8988T (cell line): ENCODE results near the gene MCC.

Experiments used
- DNase-seq: peaks from one replicate; pipeline ENCODE4 v3.0.0; 2011

Gene MCC

DNA sequence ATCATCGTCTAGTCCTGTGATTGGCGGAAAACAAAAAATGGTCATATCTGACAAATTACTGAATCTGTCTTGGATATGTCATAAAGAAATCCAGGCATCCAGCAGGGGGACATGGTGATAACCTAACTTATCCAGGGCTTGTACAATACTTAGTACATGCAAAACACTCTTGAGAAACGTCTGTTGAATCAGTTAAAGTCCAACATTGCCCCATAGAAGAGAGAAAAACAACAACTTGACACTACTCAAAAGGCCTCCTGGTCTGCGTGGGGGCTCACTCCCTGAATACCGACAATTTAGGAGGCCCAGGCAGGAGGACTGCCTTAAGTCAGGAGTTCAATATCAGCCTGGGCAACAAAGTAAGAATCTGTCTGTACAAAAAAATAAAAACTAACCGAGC is 294.1 kb downstream of the MCC start:
- DNase-seq: no peak

DNA sequence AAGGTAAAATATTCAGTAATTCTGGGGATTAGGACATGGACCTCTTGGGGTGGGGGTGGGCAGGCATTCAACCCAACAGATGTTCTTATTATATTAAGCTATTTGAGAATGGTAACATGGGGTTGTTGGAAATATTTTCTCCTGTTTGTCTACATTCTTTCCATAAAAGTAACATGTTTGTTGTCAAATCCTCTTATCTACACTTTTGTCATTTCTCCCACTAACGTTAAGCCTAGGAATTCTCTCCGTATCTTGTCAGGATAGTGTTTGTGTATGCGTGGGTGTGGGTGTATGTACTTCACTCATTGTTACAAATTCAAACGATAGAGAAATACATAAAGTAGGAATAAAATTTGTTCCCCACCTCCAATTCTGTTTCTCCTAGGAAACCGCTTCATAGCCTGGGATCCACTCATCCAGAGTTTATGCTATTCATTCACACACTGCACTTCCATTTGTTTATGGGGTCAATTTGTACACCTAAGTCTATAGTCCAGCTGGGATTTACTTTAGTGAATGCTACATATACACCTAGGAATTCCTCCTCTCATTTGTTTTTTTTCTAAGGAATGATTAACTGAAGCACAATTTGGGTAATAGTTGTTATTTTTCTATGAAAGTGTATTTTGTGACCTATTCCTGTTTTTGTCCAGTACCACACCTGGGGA is 294.8 kb downstream of the MCC start:
- DNase-seq: no peak

DNA sequence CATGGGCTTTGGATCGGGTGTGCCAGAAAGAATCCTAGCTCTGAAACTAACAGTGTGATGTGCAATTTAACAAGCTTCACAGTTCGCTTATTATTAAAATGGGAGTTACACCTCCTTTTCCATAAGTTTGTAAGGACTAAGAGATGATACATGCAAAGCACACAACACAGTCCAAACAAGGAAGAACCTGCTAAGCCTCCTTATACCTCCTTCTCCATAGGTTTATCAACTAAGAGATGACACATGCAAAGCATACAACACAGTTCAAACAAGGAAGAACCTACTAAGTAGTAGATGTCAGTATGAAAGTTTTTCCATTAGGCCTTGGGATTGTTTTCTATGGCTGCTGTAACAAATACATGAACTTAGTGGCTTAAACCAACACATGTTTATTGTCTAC is 295.7 kb downstream of the MCC start:
- no peak for DNase-seq

DNA sequence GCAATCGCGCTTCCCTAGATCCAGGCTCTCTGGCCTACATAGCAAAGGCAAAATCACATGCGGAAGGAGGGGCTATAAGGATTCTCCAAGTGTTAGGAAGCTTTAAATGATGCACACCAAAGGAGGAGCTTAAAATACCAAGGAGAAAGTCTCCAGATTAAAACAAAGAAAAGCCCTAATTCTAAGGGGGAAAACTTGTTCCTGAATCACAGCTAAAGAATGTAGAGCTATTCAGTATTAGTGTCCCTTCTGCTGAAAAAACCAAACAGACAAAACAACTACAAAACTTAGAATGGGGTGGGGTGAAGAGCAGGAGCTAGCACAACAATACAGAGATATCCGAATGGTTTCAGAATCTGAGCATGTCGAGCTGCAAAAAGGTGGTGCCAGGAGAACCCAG is 297.9 kb downstream of the MCC start:
- no peak for DNase-seq

DNA sequence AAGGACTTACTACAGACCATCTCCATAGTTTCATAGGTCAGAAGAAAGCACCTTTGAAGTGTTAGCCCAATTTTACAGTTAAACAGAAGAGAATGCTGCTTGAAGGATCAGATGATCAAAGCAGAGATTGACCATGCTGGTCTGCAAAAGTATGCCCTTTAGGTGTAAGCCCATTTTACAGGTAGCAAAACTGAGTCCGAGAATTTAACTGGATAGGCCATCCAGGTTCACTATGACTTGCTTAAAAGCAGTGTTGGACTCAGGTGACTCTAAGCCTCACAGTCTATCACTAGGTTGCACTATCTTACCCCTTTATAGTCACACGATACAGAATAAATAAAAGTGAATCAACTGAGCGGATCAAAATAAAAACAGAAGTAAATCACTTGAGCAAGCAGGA is 299.0 kb downstream of the MCC start:
- DNase-seq: no peak

DNA sequence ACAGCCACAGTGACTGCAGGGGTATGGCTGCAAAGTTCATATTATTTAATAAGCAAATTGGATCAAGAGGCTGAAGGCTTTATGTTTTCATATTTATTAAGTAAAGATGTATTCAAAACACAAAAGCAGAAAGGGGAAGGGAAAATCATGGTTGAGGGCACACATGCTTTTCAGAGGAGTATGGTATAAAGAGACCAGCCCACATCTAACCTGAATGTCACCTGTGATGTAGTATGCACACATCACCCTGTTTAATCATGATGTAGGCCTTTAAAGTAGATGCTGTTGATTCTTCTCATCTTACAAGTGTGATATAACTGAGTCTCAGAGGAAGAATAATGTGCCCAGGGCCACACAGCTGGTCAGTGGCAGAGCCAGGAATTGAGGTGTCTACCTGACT is 299.8 kb downstream of the MCC start:
- no peak for DNase-seq

DNA sequence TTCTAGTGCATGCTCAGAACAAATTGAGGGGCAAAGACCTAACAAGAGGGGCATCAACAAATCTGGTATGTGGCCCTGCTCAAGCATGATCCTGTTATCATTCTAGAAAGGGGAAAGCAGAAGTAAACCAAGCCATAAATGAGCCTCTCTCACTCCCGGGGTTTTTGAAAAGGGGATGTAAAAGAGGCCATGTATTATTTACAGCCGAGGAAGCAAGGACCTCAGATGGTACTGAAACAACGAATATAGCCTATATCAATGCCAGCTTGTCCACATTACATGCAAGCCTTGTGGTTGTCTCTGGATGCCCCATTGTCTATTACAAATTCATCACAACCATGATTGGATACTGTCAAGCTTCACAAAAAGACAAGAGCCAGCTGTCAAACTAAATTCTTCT is 300.3 kb downstream of the MCC start:
- DNase-seq: no peak

DNA sequence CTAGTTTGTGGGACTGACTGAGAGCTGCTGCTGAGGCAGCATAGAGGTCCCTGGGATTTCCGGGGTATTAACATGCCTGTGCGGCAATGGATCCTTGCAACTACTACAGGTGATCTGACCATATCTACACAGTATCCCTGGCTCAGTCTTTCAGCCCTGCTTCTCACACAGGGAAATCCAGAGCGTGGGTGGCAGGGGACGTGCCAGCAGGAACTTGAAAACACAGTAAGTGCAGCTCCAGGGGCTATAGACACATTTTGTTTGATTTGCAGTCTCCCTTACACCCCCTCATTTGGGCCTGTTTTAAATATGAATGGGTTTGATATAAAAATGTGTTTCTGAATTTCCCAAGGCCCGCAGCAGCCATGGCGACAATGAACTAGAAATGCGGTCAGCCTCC is 302.2 kb downstream of the MCC start:
- no peak for DNase-seq

DNA sequence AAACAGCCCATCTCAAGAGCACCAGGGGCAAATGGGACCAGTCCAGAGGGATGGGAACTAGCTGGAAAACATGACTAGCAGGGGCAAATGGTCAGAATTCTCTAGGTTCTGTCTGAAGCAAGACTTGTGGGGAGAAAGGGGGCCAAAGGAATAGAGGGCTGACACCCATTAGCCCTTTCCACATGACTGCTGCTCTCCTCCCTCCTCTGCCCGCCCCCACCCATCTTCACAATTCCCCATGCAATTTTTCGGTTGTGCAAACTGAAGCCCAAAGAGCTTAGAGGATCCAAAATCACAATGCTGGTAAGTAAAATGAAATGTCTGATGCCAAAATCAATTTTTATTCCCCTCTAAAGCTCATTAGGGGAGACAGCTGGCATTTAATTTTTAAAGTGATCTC is 304.6 kb downstream of the MCC start:
- no peak for DNase-seq

DNA sequence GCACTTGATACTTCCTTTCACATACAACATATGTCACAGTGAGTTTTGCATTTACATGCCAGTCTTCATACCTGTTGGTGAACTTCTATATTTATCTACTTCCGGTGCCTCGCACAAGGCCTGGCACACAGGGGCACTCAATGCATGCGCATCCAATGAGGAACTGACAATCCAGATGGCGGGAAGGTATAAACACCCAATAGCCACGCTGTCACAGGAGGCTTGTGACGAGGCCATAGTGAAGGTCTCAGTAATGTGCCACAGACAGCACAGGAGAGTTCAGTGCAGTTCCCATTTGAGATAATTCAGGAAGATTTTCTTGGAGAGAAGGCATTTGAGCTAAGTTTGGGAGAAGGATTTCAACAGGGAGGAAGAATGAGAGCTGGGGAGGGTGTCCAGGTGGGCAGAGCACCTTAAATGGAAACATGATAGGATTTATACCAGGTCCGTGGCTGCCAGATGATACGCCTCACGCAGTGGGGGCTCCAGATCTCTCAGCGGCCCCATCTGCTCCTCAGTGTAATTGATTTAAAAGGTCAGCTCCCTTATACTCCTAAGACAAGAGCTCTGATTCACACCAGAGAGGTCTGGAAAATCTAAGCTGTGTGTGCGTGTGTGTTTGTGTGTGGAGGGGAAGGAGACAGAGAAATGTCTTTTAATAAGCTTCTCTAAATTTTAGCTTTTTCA is 305.5 kb downstream of the MCC start:
- no peak for DNase-seq

DNA sequence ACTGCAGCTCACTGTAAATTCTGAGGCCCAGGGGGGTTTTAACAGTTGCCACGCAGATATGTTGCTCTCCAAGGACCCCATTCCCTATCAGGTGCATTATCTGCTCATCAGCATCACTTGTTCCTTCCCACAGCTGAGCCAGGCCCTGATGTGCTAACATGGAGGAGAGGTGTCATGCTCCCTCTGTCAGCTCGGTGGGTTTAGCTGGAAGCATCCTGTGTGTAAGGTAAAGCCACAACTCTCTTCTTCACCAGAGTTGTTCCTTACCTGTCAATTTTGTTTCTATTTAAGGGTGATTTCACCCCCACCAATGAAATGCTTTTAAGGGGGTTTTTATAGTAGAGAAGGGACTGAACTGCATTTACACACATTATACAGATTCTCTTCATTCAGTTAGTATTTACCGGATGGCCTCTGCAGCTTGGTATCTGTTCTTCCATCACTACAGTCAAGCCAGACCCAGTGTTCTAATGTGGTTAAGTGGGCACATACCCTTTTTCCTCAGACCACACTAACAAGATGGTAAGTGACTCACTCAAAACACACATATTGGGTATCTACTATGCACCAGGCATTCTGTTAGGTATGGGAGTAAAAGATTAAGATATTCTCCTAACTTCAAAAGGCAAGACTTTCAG is 306.3 kb downstream of the MCC start:
- DNase-seq: no peak

DNA sequence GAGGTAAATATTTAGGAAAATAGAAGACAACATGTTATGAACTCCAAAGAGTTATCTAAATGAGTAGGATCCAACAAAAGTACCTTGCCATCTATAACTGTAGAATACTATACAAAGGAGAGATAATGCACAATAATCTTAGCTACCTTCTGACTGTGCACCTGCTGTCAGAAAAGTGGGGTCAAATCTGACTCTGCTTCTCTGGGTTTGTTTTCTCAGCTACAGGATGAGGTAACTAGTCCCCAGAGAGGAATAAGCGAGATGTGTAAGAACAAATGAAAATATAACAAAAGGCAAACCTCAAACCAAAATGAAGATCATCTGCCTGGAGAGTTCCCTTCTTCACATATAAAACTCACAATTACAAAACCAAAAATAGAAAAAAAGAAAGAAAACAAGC is 306.8 kb downstream of the MCC start:
- DNase-seq: no peak

DNA sequence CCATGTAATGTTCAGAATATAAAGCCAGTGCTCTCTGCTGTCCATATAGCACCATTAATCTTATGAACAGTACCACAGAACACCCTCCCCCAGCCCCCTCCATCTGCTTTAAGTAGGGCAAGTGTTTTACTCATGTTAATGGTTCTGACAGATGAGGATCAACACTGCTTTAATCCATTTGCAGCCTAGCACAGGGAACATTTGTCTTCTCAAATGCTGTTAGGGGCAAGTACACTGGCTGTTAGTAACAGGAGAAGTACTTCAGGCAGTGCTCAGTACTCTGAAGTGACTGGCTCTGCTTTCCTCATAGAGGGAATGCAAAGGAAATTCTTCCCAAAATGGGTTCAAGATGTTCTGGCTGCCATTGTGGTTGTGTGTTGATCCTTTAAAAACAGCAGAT is 309.1 kb downstream of the MCC start:
- DNase-seq: no peak

DNA sequence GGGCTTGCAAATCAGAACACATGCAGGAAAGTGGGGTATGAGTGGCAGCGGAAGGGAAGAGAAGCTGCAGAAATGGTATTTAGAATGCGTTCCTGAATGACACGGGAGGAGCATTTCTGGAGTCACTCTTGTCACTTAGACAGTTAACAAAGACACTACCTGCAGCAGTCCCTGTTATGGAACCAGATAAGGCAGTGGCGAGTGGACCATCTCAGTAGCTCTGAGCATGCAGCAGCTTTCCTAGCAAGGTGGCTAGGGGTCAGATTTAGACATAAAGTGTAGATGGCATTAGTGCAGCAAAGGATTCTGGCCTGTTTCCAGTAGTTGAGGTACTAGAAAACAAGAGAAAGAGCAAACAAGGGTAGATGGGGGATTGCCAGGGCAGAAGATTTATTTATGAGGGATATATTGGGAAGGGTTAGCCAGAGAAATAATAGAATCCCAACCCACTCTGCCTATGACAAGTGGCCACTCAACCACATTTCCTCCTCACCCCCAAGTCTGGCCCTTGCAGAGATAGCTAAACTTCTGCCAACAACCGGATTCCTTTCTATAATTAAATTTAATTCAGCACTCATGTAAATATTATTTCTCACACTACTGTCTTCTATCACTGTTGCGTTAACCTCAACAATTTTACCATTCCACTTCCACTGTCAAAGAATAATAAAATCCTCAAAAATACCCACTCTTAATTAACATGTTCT is 310.0 kb downstream of the MCC start:
- no peak for DNase-seq

DNA sequence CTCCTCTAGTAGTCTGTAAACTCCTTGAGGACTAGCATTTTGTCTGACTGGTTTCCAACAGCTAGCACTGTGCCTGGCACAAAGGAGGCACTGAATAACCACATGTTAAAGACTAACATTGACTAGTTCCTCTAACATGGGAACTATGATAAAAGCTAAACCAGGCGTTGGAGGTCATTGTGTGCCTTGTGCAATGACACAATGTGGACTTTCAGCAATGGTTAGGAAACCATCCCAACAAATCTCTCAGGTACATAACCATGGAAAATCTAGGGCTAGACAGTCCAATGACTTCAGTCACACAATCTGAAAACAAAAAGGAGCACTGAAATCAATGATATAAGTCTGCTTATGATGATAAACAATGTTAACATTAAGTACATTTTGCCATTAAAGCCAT is 311.0 kb downstream of the MCC start:
- DNase-seq: no peak

DNA sequence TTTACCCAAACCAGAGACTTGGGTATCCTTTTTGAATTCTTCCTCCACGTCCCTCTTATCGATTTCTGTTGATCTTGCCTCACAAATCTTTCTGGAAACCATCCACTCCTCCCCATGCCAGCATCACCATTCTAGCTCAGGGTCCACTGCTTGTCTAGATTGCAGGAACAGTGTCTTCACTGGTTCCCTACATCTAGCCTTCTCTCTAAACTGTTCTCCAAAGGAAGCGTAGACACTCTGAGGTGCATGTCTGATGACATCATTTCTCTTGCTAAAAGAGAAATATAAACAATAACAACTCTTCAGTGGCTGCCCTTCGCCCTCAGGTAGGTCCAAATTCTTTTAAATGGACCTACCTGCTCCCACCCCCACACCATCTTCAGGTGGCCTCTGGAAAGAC is 311.5 kb downstream of the MCC start:
- no peak for DNase-seq

DNA sequence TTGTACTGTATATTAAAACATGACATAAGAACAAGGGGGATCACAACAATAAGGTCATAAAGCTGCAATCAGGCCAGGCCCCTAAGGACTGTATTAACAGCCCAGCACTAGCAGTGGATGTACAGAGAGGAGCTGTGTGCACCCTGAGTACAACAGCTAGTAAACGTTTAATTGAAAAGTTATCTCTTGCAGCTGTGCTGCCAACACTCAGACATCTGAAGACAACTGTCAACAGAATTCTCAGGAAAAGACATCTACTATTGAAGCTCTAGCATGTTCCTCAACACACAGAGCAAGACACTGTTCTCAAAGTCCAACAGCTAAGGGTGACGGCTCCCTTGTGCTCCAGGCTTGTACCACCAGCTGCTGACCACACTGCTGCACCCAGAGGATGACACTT is 312.1 kb downstream of the MCC start:
- DNase-seq: no peak

DNA sequence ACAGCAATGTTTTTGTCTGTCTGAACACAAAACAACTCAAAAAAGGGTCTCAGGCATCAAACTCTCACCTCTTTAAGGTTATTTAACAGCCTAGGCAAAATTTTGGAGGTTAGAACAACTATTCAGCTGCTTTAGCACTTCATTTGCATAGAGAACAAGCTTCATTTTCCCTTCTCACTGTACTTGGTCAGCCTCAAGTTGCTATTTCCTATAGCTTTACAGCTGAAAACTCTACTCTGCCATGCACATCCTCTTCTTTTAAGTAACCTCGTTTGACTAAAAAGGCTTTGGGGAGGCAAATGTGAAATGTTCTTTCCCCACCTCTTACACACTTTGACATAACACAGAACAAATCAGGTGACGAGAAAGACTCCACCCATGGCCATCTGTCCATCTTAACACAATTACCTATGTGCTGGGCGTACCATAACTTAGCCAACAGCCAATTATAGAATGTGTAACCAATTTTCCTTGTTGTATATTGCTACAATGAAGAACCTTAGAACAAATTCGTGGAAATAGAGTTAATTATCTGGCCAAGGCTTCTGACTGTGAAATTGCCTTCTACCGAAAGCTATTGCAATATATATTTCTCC is 315.9 kb downstream of the MCC start:
- DNase-seq: no peak

DNA sequence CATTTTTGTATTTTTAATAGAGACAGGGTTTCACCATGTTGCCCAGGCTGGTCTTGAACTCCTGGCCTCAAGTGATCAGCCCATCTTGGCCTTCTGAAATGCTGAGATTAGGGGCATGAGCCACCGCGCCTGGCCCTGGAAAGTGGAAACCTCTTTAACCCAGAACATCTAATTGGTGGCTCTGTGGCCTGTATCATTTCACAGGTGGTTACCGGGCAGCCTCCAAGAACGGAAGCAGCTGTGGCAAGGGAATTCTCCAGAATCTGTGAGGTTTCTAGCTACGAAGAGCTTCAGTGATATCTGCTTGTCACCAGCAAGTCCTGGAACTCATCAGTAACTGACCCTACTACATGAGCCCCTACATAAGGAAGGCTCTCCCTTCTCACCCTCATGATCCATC is 316.7 kb downstream of the MCC start:
- no peak for DNase-seq

DNA sequence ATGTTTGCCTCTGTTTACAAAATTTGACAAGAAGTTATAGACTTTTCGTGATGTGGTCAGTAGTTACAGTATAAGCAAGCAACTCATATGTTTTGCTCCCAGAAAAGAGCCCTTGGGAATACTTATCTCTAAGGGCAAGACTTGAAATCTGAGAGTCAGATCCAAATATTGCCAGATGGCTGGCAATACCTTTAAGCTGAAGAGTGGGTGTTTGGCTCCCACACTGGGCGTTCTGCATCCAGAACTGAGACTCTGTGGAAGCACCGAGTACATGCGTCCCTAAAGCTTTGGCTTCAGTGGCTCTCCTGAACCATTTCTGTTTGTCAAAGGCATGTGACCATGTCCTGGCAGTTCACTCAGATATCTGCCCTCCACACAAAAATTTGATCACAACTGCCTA is 317.5 kb downstream of the MCC start:
- no peak for DNase-seq

DNA sequence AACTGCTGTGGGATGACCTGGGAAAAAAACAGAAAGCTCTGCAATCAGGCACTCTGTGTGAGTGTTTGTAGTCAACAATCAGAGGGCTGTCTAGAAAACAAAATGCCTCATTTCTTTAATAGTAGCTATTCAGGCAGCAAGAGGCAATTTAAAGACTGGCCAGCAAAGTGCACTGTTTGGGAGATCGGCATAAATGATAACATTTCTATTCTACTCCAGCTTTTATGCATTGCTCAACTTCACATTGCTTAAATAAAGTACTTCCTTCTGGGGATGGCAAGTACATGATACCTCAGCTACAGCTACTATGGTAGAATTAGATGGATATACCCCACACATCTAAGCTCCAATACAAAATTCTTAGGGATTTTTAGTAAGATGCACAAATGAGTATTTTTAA is 318.5 kb downstream of the MCC start:
- no peak for DNase-seq

DNA sequence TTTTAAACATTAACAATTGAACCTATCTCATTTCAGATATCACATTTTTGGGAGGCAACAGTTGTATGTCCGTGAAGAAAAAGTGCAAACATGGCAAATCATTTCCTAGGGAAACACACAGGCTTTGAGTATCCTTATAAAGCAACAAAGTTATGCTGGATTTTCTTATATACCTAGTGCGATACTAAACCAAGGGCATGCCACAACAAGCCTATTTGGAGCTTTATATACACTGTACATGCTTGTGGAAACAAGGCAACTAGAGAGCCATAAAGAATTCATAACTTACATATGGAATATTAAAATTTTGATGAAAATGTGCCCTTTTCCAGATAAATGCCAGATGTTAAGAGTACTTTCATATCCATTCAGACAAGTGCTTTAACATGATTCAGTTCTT is 320.3 kb downstream of the MCC start:
- DNase-seq: no peak

DNA sequence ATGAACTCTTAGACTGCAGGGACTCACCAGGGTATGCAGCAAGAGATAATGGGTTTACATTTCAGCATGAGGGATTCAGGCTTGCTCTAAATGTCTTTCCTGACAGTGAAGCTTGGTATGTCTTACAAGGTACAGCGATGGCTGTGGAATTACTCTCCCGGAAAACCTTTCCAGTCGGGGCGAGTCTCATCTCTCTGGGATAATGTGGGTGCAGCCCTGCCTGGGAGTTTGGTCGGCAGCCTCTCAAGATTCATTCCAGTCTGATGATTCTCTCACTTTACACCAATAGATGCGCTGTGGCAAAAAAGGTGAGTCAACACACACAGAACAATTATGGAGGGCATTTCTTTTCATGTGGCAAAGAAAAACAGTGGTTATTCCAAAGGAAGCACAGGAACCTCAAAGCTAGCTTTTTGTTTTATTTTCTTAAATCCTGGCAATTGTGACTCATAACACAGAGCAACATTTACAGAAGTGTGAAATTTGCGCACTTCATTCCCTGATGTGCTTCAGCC is 321.3 kb downstream of the MCC start:
- DNase-seq: no peak
